ENCODE measurements around the gene MSANTD2.

The MSANTD2 gene

GRCh38 chr11:124798991-124799347 lies 1.2 kb downstream of the MSANTD2 start:
- H3K4me3 ChIP-seq (ENCODE audit: low read depth, low read length) = peak overlapping the region; percentile 91
- H3K27ac ChIP-seq = peak overlapping the region; percentile 99
- no peak for TF ChIP-seq CTCF (IDR thresholded peaks at IDR 0.05; ENCODE audit: low read depth, low read length)
- peaks cover 3% of the 10 kb centered on the region for H3K36me3 ChIP-seq
- DNase-seq = no peak
- H3K27me3 ChIP-seq (ENCODE audit: insufficient read depth, low read depth, severe bottlenecking) = no peaks in the 10 kb centered on the region
- no peaks in the 10 kb centered on the region for H3K9me3 ChIP-seq (ENCODE audit: severe bottlenecking)

GRCh38 chr11:124796312-124796711 lies 3.9 kb downstream of the MSANTD2 start:
- Histone ChIP-seq H3K4me3 (ENCODE audit: low read depth, low read length) (no peak overlapping the region), H3K27me3 (ENCODE audit: insufficient read depth, low read depth, severe bottlenecking) (no peaks in the 10 kb centered on the region), H3K36me3 (peaks cover 3% of the 10 kb centered on the region), H3K9me3 (ENCODE audit: severe bottlenecking) (no peaks in the 10 kb centered on the region), H3K27ac (no peak overlapping the region)
- TF ChIP-seq CTCF (IDR thresholded peaks at IDR 0.05; ENCODE audit: low read depth, low read length) = no peak
- no peak for DNase-seq

GRCh38 chr11:124793466-124794278 lies 6.5 kb downstream of the MSANTD2 start:
- peak; percentile 53 for TF ChIP-seq CTCF (IDR thresholded peaks at IDR 0.05; ENCODE audit: low read depth, low read length)
- H3K27me3 ChIP-seq (ENCODE audit: insufficient read depth, low read depth, severe bottlenecking) = no peaks in the 10 kb centered on the region
- peaks cover 3% of the 10 kb centered on the region for H3K36me3 ChIP-seq
- DNase-seq = peak; percentile 20
- H3K4me3 ChIP-seq (ENCODE audit: low read depth, low read length) = no peak overlapping the region
- H3K27ac ChIP-seq = no peak overlapping the region
- H3K9me3 ChIP-seq (ENCODE audit: severe bottlenecking) = no peaks in the 10 kb centered on the region

GRCh38 chr11:124791626-124792341 lies 8.4 kb downstream of the MSANTD2 start:
- H3K27ac ChIP-seq = no peak overlapping the region
- DNase-seq = no peak
- H3K9me3 ChIP-seq (ENCODE audit: severe bottlenecking) = no peaks in the 10 kb centered on the region
- no peaks in the 10 kb centered on the region for H3K27me3 ChIP-seq (ENCODE audit: insufficient read depth, low read depth, severe bottlenecking)
- H3K4me3 ChIP-seq (ENCODE audit: low read depth, low read length) = no peak overlapping the region
- peaks cover 2% of the 10 kb centered on the region for H3K36me3 ChIP-seq
- no peak for TF ChIP-seq CTCF (IDR thresholded peaks at IDR 0.05; ENCODE audit: low read depth, low read length)

GRCh38 chr11:124788521-124788920 lies 11.7 kb downstream of the MSANTD2 start:
- H3K4me3 ChIP-seq (ENCODE audit: low read depth, low read length) = no peak overlapping the region
- H3K27me3 ChIP-seq (ENCODE audit: insufficient read depth, low read depth, severe bottlenecking) = no peaks in the 10 kb centered on the region
- no peak overlapping the region for H3K27ac ChIP-seq
- no peak for DNase-seq
- no peaks in the 10 kb centered on the region for H3K36me3 ChIP-seq
- H3K9me3 ChIP-seq (ENCODE audit: severe bottlenecking) = no peaks in the 10 kb centered on the region
- no peak for TF ChIP-seq CTCF (IDR thresholded peaks at IDR 0.05; ENCODE audit: low read depth, low read length)

Data from WERI-Rb-1 (cell line).